Stimulated activated CD8-positive, alpha-beta memory T cell treated with anti-CD3 and anti-CD28 coated beads, Interleukin-7, amount 100 ng/mL, for 48 hours (primary cell): Measurements from ENCODE around the gene LIN37.

ENCODE experiments used
- DNase-seq, 2 donors: peaks; one replicate each; pipeline ENCODE4 v3.0.0-alpha.2; 2020; ENCODE audit warnings: low read depth in 1 of 2; ENCODE audit errors: extremely low read depth in 1 of 2

Gene LIN37

DNA sequence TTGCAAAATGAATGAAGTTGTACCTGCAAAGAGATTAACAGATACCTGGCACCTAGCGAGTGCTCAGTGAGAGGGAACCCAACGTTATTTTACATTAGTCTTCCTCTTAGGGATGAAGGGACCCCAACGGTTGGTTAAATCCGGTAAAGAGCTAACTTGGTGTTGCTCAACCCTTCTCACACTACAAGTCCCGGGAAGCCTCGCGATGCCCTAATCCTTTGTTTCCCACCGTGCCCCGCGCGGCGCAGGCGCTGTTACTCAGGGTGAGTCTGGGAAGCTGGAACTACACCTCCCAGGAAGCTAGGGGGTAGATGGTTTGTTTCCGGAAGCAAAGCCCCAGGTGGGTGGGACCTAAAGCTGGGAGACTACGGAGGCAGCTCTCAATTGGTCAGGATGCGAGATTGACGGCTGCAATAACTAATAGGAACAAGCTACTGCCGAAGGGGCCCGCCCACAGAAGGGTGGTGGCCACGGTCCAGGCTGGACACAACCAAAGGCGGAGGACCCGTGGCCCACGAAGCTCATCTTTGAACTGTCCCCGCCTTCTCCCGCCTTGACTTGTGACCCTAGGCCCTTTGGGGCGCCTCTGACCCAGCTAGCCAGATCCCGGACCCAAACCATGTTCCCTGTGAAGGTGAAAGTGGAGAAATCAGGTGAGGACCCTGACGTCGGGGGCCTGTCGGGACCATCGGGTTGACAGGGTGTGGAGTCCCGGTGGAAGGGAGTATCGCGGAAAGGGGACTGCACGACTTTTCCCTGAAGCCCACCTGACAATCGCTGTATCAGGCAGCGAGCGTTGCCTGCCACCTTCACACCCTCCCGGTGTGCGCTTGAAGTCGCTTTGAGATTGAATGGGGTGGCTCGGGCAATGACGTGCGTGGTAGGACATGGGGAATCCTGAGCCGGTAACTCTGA, at the start of gene LIN37:
Gene LIN37, plus strand, starts transcription at position 471 of the 915 bp plus-strand sequence. Its CDS starts 149 bp downstream, at position 620.
- DNase-seq, result peak; percentile 96 to 98

- DNase-seq, result peak; percentile 88 to 97
These were observed 46.0 kb upstream of the LIN37 start for GRCh38 chr19:35702223-35703012.

- no peak for DNase-seq
These were observed 45.0 kb upstream of the LIN37 start for GRCh38 chr19:35703343-35703742.

GRCh38 chr19:35704218-35704617, 44.2 kb upstream of the LIN37 start, which contains the start of gene ZBTB32:
Gene ZBTB32, plus strand, starts transcription at chr19:35704558. Its CDS starts 10,069 bp downstream, at chr19:35714627.
- DNase-seq, result no peak

DNA sequence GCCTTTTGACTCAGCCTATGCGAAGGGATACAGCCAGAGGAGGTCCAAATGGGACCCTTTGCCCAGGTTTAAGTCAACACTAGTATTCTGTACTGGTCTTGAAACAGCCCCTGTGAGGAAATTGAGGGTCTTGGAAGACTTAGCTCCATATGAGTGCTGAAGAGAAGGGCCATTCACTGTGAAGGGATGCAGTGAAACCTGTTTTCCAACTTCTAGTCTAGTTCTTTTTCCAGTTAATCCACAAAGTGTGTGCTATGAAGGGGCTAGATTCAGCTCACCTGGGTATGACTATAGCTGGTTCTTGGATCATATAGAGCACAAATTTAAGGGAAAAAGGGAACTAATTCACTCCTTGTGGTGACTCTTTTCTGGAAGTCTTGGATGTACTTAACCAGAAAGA, 40.0 kb upstream of the LIN37 start:
- no peak for DNase-seq

- peak; percentile 65 to 87 for DNase-seq
These were observed 37.3 kb upstream of the LIN37 start for GRCh38 chr19:35710784-35711723.

DNA sequence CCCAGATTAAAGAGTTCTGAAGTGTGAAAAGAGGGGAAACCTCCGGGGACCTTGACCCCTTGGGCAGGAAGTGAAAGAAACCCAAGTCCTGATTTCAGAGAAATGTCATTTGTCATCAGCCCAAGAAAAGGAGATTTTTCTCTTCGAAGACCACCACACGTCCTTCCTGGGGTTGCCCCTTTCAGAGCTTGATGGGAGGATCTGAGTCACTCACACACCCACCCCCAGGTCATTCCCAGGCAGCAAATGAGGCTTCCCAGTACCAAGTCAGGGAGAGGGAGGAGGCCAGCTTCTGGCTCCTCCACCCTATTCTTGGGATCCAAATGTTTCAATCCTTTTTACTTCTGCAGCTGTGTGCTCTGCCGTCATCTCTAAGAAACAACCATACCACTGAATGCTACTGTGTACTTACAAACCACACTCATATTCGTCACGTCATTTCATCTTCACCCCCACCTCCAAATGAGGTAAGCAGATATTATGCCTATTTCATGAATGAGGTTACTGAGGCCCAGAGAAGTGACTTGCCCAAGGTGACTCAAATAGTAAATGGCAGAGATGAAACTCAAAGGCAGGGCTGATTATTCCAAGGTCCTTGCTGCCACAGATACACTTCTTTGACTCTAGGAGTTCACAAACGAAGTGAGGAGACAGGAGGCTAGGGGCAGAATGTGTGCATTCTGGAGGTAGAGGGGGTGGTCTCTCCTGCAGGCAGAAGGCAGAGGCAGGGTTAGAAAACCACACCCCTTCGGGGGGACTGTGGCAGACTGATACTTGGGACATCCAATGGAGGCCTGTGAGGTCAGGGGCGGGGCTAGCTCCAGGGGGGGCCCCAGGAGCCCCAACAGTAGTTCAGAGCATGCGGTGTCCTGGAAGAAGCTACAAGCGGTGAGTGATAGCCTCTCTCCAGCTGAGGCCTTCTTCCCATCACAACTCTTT, 35.5 kb upstream of the LIN37 start:
- peak; percentile 80 to 90 for DNase-seq

DNA sequence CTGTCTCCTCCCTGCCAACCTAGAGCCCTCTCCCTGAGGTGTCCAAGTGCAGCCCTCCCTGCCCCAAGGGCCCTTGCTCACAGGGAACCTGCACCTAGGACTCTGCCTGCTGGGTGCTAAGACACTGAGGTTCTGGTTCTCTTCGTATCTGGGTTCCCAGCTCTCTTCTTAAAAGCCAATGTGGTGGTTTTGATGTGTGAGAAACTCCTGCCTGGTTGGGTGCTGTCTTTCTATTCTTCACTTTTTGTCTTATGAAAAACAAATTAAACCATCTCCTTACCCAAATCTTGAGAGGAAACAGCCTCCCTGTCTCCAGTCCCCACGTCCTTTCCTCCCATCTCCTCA, 34.9 kb upstream of the LIN37 start:
- DNase-seq, result no peak

DNA sequence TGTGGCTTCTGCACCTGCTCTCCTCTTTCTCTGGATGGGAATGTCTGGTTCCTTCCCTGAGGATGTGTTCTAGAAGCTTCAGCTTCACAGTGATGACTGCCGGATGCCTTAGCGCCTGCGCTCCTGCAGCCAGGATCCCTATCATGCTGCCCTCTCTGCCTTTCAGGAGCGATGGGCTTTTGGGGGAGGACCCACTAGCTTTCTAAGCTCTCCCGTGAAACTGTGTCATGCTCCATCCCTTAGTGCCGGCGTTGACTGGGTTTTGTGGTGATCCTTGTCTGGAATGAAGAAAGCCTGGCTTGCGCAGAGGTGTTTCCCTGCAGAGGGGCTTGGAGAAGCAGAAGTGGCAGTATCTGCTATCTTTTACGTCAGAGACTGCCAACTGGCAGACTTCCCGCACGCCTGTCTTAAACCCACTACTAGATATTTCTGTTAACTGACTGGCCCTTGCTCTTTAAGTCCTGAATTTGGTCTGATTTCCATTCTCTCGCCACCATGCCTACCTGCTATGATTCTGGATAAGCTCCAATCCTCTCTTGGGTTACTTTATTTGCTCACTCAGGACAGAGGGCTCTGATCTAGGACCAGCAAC, 34.4 kb upstream of the LIN37 start:
- no peak for DNase-seq

GRCh38 chr19:35714601-35715354, 33.6 kb upstream of the LIN37 start:
- no peak for DNase-seq

DNA sequence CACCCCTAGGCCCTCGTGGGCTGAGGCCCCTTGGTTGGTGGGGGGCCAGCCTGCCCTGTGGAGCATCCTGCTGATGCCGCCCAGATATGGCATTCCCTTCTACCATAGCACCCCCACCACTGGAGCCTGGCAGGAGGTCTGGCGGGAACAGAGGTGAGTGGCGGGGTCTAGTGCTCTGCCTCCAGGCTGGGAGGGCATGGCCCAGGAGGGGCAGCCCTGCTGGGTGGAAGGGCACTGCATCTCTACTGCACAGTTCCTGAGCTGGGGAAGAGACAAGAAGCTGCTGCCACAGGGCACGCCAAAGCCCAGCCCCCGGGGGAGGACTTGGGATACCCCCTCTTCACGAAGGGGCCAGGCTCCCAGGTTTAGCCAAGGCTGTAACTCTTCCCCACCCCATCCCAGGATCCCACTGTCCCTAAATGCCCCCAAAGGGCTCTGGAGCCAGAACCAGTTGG, 33.0 kb upstream of the LIN37 start:
- no peak for DNase-seq

DNA sequence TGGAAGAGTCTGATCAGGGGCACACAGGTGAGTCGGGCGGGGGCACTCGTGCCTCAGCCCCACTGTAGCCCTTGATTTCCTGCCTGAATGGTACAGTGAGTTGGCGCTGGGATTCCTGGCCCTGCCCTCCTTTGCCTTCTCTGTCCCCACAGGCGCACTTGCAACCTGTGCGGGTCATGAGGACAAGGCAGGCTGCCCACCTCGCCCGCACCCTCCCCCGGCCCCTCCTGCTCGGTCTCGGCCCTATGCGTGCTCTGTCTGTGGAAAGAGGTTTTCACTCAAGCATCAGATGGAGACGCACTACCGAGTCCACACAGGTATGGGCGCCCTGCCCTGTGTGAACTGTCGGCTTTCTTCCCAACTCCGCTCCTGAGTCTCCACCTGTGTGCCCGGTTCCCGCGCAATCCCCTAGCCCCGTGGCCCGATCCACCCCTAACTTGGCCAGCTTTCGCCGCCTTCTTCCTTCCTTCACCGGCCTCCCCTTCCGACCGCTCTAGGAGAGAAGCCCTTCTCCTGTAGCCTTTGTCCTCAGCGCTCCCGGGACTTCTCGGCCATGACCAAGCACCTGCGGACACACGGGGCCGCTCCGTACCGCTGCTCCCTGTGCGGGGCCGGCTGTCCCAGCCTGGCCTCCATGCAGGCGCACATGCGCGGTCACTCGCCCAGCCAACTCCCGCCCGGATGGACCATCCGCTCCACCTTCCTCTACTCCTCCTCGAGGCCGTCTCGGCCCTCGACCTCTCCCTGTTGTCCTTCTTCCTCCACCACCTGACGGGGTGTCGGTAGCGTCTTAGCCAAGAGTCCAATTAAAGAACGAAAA, 32.2 kb upstream of the LIN37 start:
- DNase-seq, result no peak

- peak; percentile 61 to 94 for DNase-seq
These were observed 31.3 kb upstream of the LIN37 start for GRCh38 chr19:35716801-35717664.

DNA sequence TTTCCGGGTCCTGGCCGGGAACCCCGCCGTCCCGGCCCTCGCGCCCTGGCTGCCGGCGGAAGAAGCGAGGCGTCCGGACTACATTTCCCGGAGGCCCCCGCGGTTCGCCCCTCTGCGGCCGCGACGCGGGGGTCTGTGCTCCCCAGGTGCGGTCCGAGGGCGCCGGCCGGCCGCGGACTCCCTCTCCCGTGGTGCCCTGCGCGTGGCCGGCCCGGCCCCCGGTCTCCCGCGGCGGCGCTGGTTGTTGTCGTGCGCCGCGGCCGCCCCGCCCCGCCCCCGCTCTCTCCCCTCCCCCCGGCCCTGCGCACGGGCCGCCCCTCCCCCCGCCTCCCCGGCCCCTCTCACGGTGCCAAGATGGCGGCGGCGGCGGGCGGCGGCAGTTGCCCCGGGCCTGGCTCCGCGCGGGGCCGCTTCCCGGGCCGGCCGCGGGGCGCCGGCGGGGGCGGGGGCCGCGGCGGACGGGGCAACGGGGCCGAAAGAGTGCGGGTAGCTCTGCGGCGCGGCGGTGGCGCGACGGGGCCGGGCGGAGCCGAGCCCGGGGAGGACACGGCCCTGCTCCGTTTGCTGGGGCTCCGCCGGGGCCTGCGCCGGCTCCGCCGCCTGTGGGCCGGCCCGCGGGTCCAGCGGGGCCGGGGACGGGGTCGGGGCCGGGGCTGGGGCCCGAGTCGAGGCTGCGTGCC, 30.6 kb upstream of the LIN37 start, which contains the start of gene KMT2B:
Gene KMT2B, plus strand, starts transcription at position 339 of the 680 bp plus-strand sequence. Its CDS starts 16 bp downstream, at position 355.
- peak in 1 of 2 donors; percentile 96 for DNase-seq

- peak; percentile 54 to 61 for DNase-seq
These were observed 29.9 kb upstream of the LIN37 start for GRCh38 chr19:35718345-35719041.
